HepG2 (cell line): ENCODE results near the gene MYRIP. TPM values are rescaled to one million over a fixed set of nuclear protein-coding genes. Genes with fewer than 3 reads are reported as not detected.

ENCODE experiments used
- CBX1 ChIP-seq: IDR thresholded peaks from one replicate; pipeline ENCODE4 v1.6.1; 2016; ENCODE audit warnings: antibody characterized with exemption, low read depth
- HMGA1 ChIP-seq: sonication (generic); formaldehyde crosslinking; conservative IDR thresholded peaks from 2 replicates; pipeline ENCODE4 v1.4.0; 2020; ENCODE audit warnings: missing genetic modification reagents
- JUNB ChIP-seq: sonication (generic); formaldehyde crosslinking; IDR thresholded peaks from 2 replicates; pipeline ENCODE4 v1.8.0; 2022; ENCODE audit warnings: missing genetic modification reagents, mild to moderate bottlenecking, borderline replicate concordance
- KAT2B ChIP-seq: fragments of 150-350 bp; IDR thresholded peaks from 2 replicates; pipeline ENCODE4 v1.6.1; 2014; ENCODE audit warnings: low read depth, low read length, borderline replicate concordance
- PHF8 ChIP-seq: sonication (generic); formaldehyde crosslinking; IDR thresholded peaks from 2 replicates; pipeline ENCODE4 v1.5.0; 2020; ENCODE audit warnings: missing genetic modification reagents
- SIX4 ChIP-seq: sonication (generic); formaldehyde crosslinking; IDR thresholded peaks from 2 replicates; pipeline ENCODE4 v1.4.0; 2020; ENCODE audit warnings: missing genetic modification reagents
- ZNF678 ChIP-seq: sonication (generic); formaldehyde crosslinking; IDR thresholded peaks from 2 replicates; pipeline ENCODE4 v1.4.0; 2020; ENCODE audit warnings: mild to moderate bottlenecking, missing genetic modification reagents
- ZNF772 ChIP-seq: sonication (generic); formaldehyde crosslinking; IDR thresholded peaks from 2 replicates; pipeline ENCODE4 v1.5.0; 2020; ENCODE audit warnings: mild to moderate bottlenecking, missing genetic modification reagents
- ZNF777 ChIP-seq: sonication (generic); formaldehyde crosslinking; IDR thresholded peaks from 2 replicates; pipeline ENCODE4 v1.4.0; 2020; ENCODE audit warnings: missing genetic modification reagents
- polyA plus RNA-seq, 8 experiments: library from polyadenylated mRNA; depleted of rRNA in 3 of 8; stranded (reverse) in 7 of 8; unstranded in 1 of 8; fragments of >200 nt; fragmentation: Illumina TruSeq in 4 of 8; extraction: Trizol in 4 of 8; gene quantifications; 2 replicates each; pipeline versions ENCODE4 v1.2.1 to v1.2.3, GENCODE V29; 2011 to 2016; ENCODE audit warnings: low read depth in 4 of 8, missing spikeins in 1 of 8, mixed read lengths in 1 of 8; ENCODE audit not compliant: insufficient read depth in 1 of 8
- total RNA-seq, 5 experiments: library from RNA; depleted of rRNA; stranded (reverse); fragments of >200 nt; fragmentation: Illumina TruSeq; extraction: Trizol; gene quantifications; 2 replicates each; pipeline ENCODE4 v1.2.3, GENCODE V29; 2016; ENCODE audit warnings: low read depth in 1 of 5
- TF ChIP-seq, protein P1 (sequence below): sonication (generic); formaldehyde crosslinking; IDR thresholded peaks from 2 replicates; pipeline ENCODE4 v1.5.0; 2020; ENCODE audit warnings: mild to moderate bottlenecking, missing genetic modification reagents
- TF ChIP-seq, protein P2 (sequence below): sonication (generic); formaldehyde crosslinking; IDR thresholded peaks from 2 replicates; pipeline ENCODE4 v1.4.0; 2020; ENCODE audit warnings: missing genetic modification reagents, mild to moderate bottlenecking, borderline replicate concordance
- TF ChIP-seq, protein P3 (sequence below): sonication (generic); formaldehyde crosslinking; IDR thresholded peaks from 2 replicates; pipeline ENCODE4 v1.9.0; 2021; ENCODE audit warnings: missing genetic modification reagents, mild to moderate bottlenecking, borderline replicate concordance
- TF ChIP-seq, protein P4 (sequence below): sonication (generic); formaldehyde crosslinking; IDR thresholded peaks from 2 replicates; pipeline ENCODE4 v1.5.0; 2020; ENCODE audit warnings: missing genetic modification reagents

The MYRIP gene
- total and polyA plus RNA-seq, 2 of the 13 experiments (the other 11 are each of a cell fraction or from before 2014, with no cell fraction given): 0.64 to 0.84 TPM

DNA sequence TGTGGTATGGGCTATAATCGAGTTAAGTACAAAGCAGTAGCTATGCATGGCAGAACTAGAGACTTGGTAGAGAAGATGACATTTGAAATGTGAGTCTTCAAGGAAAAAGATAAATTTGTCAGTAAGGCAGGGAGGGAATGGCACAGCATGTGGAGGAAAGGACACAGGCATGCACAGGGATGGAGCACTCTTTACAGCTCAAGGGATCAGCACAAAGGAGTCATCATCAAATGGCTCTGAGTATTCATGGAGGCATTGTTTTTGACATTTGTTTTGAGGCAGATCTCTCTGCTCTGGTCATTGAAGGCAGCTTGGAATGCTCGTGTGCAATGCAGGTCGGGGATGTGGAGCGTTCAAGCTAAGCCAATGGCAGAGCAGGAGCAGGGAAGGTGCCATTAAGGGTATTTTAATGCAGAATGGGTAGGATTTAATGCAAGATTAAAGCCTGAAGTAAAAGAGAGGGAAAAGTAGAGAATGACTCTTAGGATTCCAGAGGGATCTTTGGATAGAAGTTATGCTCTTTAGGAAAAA is 213.0 kb downstream of the MYRIP start (continued):
- TF ChIP-seq, protein P1, sequence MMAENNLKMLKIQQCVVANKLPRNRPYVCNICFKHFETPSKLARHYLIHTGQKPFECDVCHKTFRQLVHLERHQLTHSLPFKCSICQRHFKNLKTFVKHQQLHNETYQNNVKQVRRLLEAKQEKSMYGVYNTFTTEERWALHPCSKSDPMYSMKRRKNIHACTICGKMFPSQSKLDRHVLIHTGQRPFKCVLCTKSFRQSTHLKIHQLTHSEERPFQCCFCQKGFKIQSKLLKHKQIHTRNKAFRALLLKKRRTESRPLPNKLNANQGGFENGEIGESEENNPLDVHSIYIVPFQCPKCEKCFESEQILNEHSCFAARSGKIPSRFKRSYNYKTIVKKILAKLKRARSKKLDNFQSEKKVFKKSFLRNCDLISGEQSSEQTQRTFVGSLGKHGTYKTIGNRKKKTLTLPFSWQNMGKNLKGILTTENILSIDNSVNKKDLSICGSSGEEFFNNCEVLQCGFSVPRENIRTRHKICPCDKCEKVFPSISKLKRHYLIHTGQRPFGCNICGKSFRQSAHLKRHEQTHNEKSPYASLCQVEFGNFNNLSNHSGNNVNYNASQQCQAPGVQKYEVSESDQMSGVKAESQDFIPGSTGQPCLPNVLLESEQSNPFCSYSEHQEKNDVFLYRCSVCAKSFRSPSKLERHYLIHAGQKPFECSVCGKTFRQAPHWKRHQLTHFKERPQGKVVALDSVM: no peak
- TF ChIP-seq ZNF777 (CRISPR knock-in tag): no peak
- TF ChIP-seq, protein P2, sequence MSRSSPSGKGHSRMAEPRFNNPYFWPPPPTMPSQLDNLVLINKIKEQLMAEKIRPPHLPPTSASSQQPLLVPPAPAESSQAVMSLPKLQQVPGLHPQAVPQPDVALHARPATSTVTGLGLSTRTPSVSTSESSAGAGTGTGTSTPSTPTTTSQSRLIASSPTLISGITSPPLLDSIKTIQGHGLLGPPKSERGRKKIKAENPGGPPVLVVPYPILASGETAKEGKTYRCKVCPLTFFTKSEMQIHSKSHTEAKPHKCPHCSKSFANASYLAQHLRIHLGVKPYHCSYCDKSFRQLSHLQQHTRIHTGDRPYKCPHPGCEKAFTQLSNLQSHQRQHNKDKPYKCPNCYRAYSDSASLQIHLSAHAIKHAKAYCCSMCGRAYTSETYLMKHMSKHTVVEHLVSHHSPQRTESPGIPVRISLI (CRISPR knock-in tag): no peak
- no peak for TF ChIP-seq JUNB (CRISPR knock-in tag)
- TF ChIP-seq, protein P3, sequence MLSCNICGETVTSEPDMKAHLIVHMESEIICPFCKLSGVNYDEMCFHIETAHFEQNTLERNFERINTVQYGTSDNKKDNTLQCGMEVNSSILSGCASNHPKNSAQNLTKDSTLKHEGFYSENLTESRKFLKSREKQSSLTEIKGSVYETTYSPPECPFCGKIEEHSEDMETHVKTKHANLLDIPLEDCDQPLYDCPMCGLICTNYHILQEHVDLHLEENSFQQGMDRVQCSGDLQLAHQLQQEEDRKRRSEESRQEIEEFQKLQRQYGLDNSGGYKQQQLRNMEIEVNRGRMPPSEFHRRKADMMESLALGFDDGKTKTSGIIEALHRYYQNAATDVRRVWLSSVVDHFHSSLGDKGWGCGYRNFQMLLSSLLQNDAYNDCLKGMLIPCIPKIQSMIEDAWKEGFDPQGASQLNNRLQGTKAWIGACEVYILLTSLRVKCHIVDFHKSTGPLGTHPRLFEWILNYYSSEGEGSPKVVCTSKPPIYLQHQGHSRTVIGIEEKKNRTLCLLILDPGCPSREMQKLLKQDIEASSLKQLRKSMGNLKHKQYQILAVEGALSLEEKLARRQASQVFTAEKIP (CRISPR knock-in tag): no peak
- TF ChIP-seq HMGA1 (CRISPR knock-in tag): no peak
- TF ChIP-seq, protein P4, sequence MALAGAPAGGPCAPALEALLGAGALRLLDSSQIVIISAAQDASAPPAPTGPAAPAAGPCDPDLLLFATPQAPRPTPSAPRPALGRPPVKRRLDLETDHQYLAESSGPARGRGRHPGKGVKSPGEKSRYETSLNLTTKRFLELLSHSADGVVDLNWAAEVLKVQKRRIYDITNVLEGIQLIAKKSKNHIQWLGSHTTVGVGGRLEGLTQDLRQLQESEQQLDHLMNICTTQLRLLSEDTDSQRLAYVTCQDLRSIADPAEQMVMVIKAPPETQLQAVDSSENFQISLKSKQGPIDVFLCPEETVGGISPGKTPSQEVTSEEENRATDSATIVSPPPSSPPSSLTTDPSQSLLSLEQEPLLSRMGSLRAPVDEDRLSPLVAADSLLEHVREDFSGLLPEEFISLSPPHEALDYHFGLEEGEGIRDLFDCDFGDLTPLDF (CRISPR knock-in tag): no peak
- no peak for TF ChIP-seq ZNF772
- TF ChIP-seq ZNF678: no peak
- no peak for TF ChIP-seq KAT2B
- no peak for TF ChIP-seq PHF8 (CRISPR knock-in tag)
- no peak for TF ChIP-seq CBX1
- no peak for TF ChIP-seq SIX4 (CRISPR knock-in tag)
